HG02763 (cell line): ENCODE measurements around the gene DBX1.
"Not testable (repeated sequence)": the region's sequence is repeated elsewhere in the genome, so short reads cannot be mapped to it uniquely, and the experiment has no call there.

ENCODE experiments used
- ATAC-seq: cut with Tn5 transposase; IDR thresholded peaks from one replicate; pipeline ENCODE4 v1.9.1; 2021; ENCODE audit warnings: mild to moderate bottlenecking, moderate library complexity; ENCODE audit not compliant: unreplicated experiment

Gene DBX1

GRCh38 chr11:20160425-20161229, at the start of gene DBX1:
Gene DBX1, minus strand, starts transcription at chr11:20160475. Its CDS starts 151 bp downstream, at chr11:20160324.
- no peak for ATAC-seq

- no peak for ATAC-seq
Observed at GRCh38 chr11:20208622-20209111, 48.4 kb upstream of the DBX1 start.

GRCh38 chr11:20207781-20208621, 47.7 kb upstream of the DBX1 start:
- no peak for ATAC-seq

GRCh38 chr11:20205807-20206206, 45.5 kb upstream of the DBX1 start:
- no peak for ATAC-seq

GRCh38 chr11:20204681-20205080, 44.4 kb upstream of the DBX1 start:
- no peak for ATAC-seq

- no peak for ATAC-seq
Observed at GRCh38 chr11:20203831-20204230, 43.6 kb upstream of the DBX1 start.

- no peak for ATAC-seq
Observed at GRCh38 chr11:20201231-20201630, 41.0 kb upstream of the DBX1 start.

- ATAC-seq: not testable (repeated sequence)
Observed at GRCh38 chr11:20200331-20200955, 40.2 kb upstream of the DBX1 start.

GRCh38 chr11:20197881-20198280, 37.6 kb upstream of the DBX1 start:
- no peak for ATAC-seq

- ATAC-seq: no peak
Observed at GRCh38 chr11:20194470-20194869, 34.2 kb upstream of the DBX1 start.

- no peak for ATAC-seq
Observed at GRCh38 chr11:20193307-20193706, 33.0 kb upstream of the DBX1 start.

GRCh38 chr11:20192641-20193040, 32.4 kb upstream of the DBX1 start:
- no peak for ATAC-seq

- ATAC-seq: no peak
Observed at GRCh38 chr11:20192151-20192550, 31.9 kb upstream of the DBX1 start.

GRCh38 chr11:20178976-20179375, 18.7 kb upstream of the DBX1 start:
- ATAC-seq: no peak

GRCh38 chr11:20177136-20177535, 16.9 kb upstream of the DBX1 start:
- ATAC-seq: no peak

- no peak for ATAC-seq
Observed at GRCh38 chr11:20172721-20173447, 12.6 kb upstream of the DBX1 start.

- no peak for ATAC-seq
Observed at GRCh38 chr11:20163783-20164481, 3.7 kb upstream of the DBX1 start.

- no peak for ATAC-seq
Observed at GRCh38 chr11:20162824-20163782, 2.8 kb upstream of the DBX1 start.
